Cardiac fibroblast (primary cell): ENCODE results near the gene GCNA.

ENCODE experiments used
- DNase-seq, 2 donors: peaks; one replicate each; pipeline versions ENCODE4 v3.0.0 to v3.0.0-alpha.2; 2010; ENCODE audit warnings: low read depth in 2 of 2
- H3K4me3 ChIP-seq, 2 donors: replicated peaks in 1 of 2; 1 replicate in 1 of 2; 2 replicates in 1 of 2; pipeline ENCODE4 v1.5.1; 2011; ENCODE audit warnings: low read depth in 2 of 2, low read length in 2 of 2, mild to moderate bottlenecking in 2 of 2, moderate library complexity in 1 of 2
- CTCF ChIP-seq: IDR thresholded peaks from one replicate; pipeline ENCODE4 v1.5.1; 2011; ENCODE audit warnings: low read depth, mild to moderate bottlenecking, low read length, inconsistent platforms

The GCNA gene

GRCh38 chrX:71615056-71615455 is 36.8 kb downstream of the GCNA start:
- no peak overlapping the region for H3K4me3 ChIP-seq
- TF ChIP-seq CTCF = no peak
- no peak for DNase-seq

- H3K4me3 ChIP-seq = no peak overlapping the region
- no peak for DNase-seq
- no peak for TF ChIP-seq CTCF
Observed at GRCh38 chrX:71615954-71616353, 37.7 kb downstream of the GCNA start.

- no peak for DNase-seq
- TF ChIP-seq CTCF = no peak
- H3K4me3 ChIP-seq = no peak overlapping the region
Observed at GRCh38 chrX:71616672-71617529, 38.7 kb downstream of the GCNA start.

- DNase-seq = no peak
- no peak overlapping the region for H3K4me3 ChIP-seq
- TF ChIP-seq CTCF = no peak
Observed at GRCh38 chrX:71617742-71618141, 39.5 kb downstream of the GCNA start.

- H3K4me3 ChIP-seq = no peak within 1 kb of the TSS
- TF ChIP-seq CTCF = no peak
- DNase-seq = no peak
Observed at GRCh38 chrX:71618303-71618721, 40.1 kb downstream of the GCNA start, which contains the start of gene CXCR3. Gene CXCR3 (minus strand): TSS chrX:71618511. CDS start chrX:71618449, 62 bp downstream.

- TF ChIP-seq CTCF = no peak
- no peak overlapping the region for H3K4me3 ChIP-seq
- no peak for DNase-seq
Observed at GRCh38 chrX:71618787-71619186, 40.5 kb downstream of the GCNA start.

- TF ChIP-seq CTCF = no peak
- DNase-seq = no peak
- H3K4me3 ChIP-seq = no peak overlapping the region
Observed at GRCh38 chrX:71619193-71619592, 41.0 kb downstream of the GCNA start.
